K562 (cell line): Measurements from ENCODE around the gene WHAMM. TPM values are rescaled to one million over a fixed set of nuclear protein-coding genes. Genes with fewer than 3 reads are reported as not detected.

Source experiments
- ATAC-seq: fragments of 200-7000 bp; cut with Tn5 transposase; 3 replicates; pipeline ENCODE4 v1.9.1; 2020; ENCODE audit warnings: moderate library complexity
- BruUV-seq: library from RNA; stranded (reverse); fragments of 400-500 nt; replicated peaks from 2 replicates; lab custom pipeline; 2021; lab: Mats Ljungman, UMichigan
- CTCF ChIA-PET: fragments of 300-600 bp; formaldehyde crosslinking; extraction: SDS; loops from one replicate; lab custom pipeline; 2021; ENCODE audit warnings: low intra/inter-chr PET ratio; lab: Yijun Ruan, JAX
- POLR2A ChIA-PET: fragments of 300-600, 350-650 bp; sonication (Branson Sonifier 250); formaldehyde crosslinking; extraction: SDS; loops from one replicate; lab custom pipeline; 2021; ENCODE audit warnings: antibody characterized with exemption, inconsistent platforms; lab: Yijun Ruan, JAX
- DNase-seq, 4 experiments: peaks; one replicate each; pipeline versions ENCODE4 v3.0.0 to v3.0.0-alpha.2; 2011 to 2018; ENCODE audit warnings: low spot score in 3 of 4, mixed read lengths in 3 of 4; ENCODE audit errors: extremely low read depth in 1 of 4
- FAIRE-seq: peaks from 2 replicates; lab custom pipeline; 2011; peaks lifted over from hg19 to GRCh38; lab: Jason Lieb, UNC
- H2AFZ ChIP-seq: 2 replicates; pipeline ENCODE4 v1.6.0; 2011; ENCODE audit warnings: low read depth, low read length, control low read depth, inconsistent platforms
- H3K27ac ChIP-seq: fragments of 200-600 bp; 3 replicates; pipeline ENCODE4 v1.8.0; 2011; ENCODE audit warnings: low read depth, mild to moderate bottlenecking, control low read depth, inconsistent platforms, low read length, moderate library complexity, mixed read lengths; ENCODE audit errors: extremely low read depth
- H3K27me3 ChIP-seq, 2 experiments: fragments of 300-600 bp in 1 of 2; 2 replicates in 1 of 2; 3 replicates in 1 of 2; pipeline versions ENCODE4 v1.6.0 to v1.8.0; 2011; ENCODE audit warnings: inconsistent platforms in 2 of 2, low read length in 2 of 2, mild to moderate bottlenecking in 1 of 2, mixed read lengths in 1 of 2, moderate library complexity in 1 of 2; ENCODE audit not compliant: control insufficient read depth in 2 of 2, insufficient read depth in 2 of 2
- H3K36me3 ChIP-seq: fragments of 300-600 bp; 3 replicates; pipeline ENCODE4 v1.8.0; 2011; ENCODE audit warnings: mild to moderate bottlenecking, low read length, inconsistent platforms; ENCODE audit not compliant: control insufficient read depth, insufficient read depth
- H3K4me1 ChIP-seq, 2 experiments: fragments of 200-600 bp in 1 of 2; replicated peaks in 1 of 2; 2 replicates in 1 of 2; 3 replicates in 1 of 2; pipeline versions ENCODE4 v1.5.1 to v1.8.0; 2011; ENCODE audit warnings: inconsistent platforms in 2 of 2, low read length in 2 of 2, mild to moderate bottlenecking in 1 of 2, mixed read lengths in 1 of 2, moderate library complexity in 1 of 2; ENCODE audit not compliant: control insufficient read depth in 2 of 2, insufficient read depth in 2 of 2
- H3K4me2 ChIP-seq: 2 replicates; pipeline ENCODE4 v1.6.1; 2011; ENCODE audit warnings: low read length, control low read depth, inconsistent platforms, mixed read lengths; ENCODE audit not compliant: insufficient read depth
- H3K4me3 ChIP-seq: fragments of 200-600 bp; sonication (generic), shearing (Covaris generic); 2 replicates; pipeline ENCODE4 v1.5.1; 2016; ENCODE audit warnings: control low read depth, inconsistent platforms
- H3K79me2 ChIP-seq: fragments of 200-600 bp; 3 replicates; pipeline ENCODE4 v1.8.0; 2011; ENCODE audit warnings: low read length, inconsistent platforms; ENCODE audit not compliant: control insufficient read depth, insufficient read depth
- H3K9ac ChIP-seq, 2 experiments: 2 replicates each; pipeline versions ENCODE4 v1.6.0 to v1.6.1; 2011; ENCODE audit warnings: low read depth in 2 of 2, low read length in 2 of 2, control low read depth in 1 of 2, inconsistent platforms in 1 of 2, mild to moderate bottlenecking in 1 of 2, mixed read lengths in 1 of 2; ENCODE audit not compliant: insufficient read depth in 1 of 2
- H3K9me1 ChIP-seq: one replicate; pipeline ENCODE4 v1.6.0; 2011; ENCODE audit warnings: inconsistent platforms, mild to moderate bottlenecking, low read length, moderate library complexity; ENCODE audit not compliant: control insufficient read depth, insufficient read depth
- H3K9me3 ChIP-seq: replicated peaks from 2 replicates; pipeline ENCODE4 v1.5.1; 2011; ENCODE audit warnings: low read depth, low read length, inconsistent platforms; ENCODE audit not compliant: control insufficient read depth, insufficient read depth
- H4K20me1 ChIP-seq: replicated peaks from 2 replicates; pipeline ENCODE4 v1.6.1; 2011; ENCODE audit warnings: low read length, inconsistent platforms, mixed read lengths; ENCODE audit not compliant: control insufficient read depth, insufficient read depth
- C11orf30 ChIP-seq: fragments of 450-650 bp; IDR thresholded peaks from 2 replicates; pipeline ENCODE4 v1.6.1; 2016; ENCODE audit warnings: low read depth, mild to moderate bottlenecking
- GTF2F1 ChIP-seq: IDR thresholded peaks from 2 replicates; pipeline ENCODE4 v1.6.1; 2011; ENCODE audit warnings: low read depth, low read length, improper control_type of control experiment
- MEIS2 ChIP-seq: fragments of 450-650 bp; IDR thresholded peaks from 2 replicates; pipeline ENCODE4 v1.6.1; 2014; ENCODE audit warnings: mild to moderate bottlenecking; ENCODE audit not compliant: partially characterized antibody
- NELFE ChIP-seq: IDR thresholded peaks from 2 replicates; pipeline ENCODE4 v1.6.1; 2011; ENCODE audit warnings: mild to moderate bottlenecking; ENCODE audit not compliant: insufficient read depth, insufficient read length
- NFE2 ChIP-seq: IDR thresholded peaks from 2 replicates; pipeline ENCODE4 v1.6.1; 2014; ENCODE audit warnings: antibody characterized with exemption, low read depth
- PTTG1 ChIP-seq: fragments of 450-650 bp; IDR thresholded peaks from 2 replicates; pipeline ENCODE4 v1.6.1; 2016; ENCODE audit warnings: low read depth, mild to moderate bottlenecking, missing genetic modification characterization, missing compliant biosample characterization
- TCFL5 ChIP-seq: fragments of 250-450 bp; sonication (Bioruptor Pico); conservative IDR thresholded peaks from 2 replicates; pipeline ENCODE4 v1.6.1; 2021; ENCODE audit warnings: mild to moderate bottlenecking, moderate library complexity, matching md5 sums
- ZNF24 ChIP-seq: fragments of 450-650 bp; IDR thresholded peaks from 2 replicates; pipeline ENCODE4 v1.6.1; 2016
- ZNF316 ChIP-seq: fragments of 450-650 bp; IDR thresholded peaks from 2 replicates; pipeline ENCODE4 v1.6.1; 2016
- WGBS: fragments of 100-300 bp; shearing (Covaris generic); methylation state at CpG from one replicate; pipeline ENCODE4 v1.1.6; 2016; ENCODE audit warnings: low coverage, mixed read lengths; ENCODE audit not compliant: insufficient coverage; ENCODE audit errors: missing lambda C conversion rate; 5-methylcytosine and 5-hydroxymethylcytosine counted together
- in situ Hi-C: fragments of 300-500 bp; cut with MboI; formaldehyde crosslinking; loops from 4 replicates; pipeline ENCODE4 v1.15.0; 2018; ENCODE audit warnings: inconsistent platforms, mixed read lengths
- intact Hi-C: fragments of 100-400 bp; cut with micrococcal nuclease; formaldehyde crosslinking; loops from 2 replicates; pipeline ENCODE4 v1.14.2; 2022
- polyA plus RNA-seq, 8 experiments: library from polyadenylated mRNA; depleted of rRNA in 4 of 8; stranded (reverse) in 5 of 8; unstranded in 3 of 8; fragments of >200 nt; fragmentation: Nextera tagmentation in 2 of 8; fragmentation: Illumina TruSeq in 1 of 8; extraction: Ambion mirVana in 2 of 8; extraction: Trizol in 1 of 8; gene quantifications; 2 replicates each; pipeline versions ENCODE4 v1.2.1 to v1.2.3, GENCODE V29; 2011 to 2014; ENCODE audit warnings: inconsistent platforms in 1 of 8, missing spikeins in 1 of 8
- total RNA-seq, 7 experiments: library from RNA; depleted of rRNA in 6 of 7; stranded (reverse); fragments of >200 nt in 6 of 7; fragmentation: Illumina TruSeq in 2 of 7; extraction: Trizol in 2 of 7; gene quantifications; 2 replicates each; pipeline versions ENCODE4 v1.2.1 to v1.2.3, GENCODE V29; 2011 to 2021; ENCODE audit warnings: low replicate concordance in 1 of 7
- TF ChIP-seq, protein P1 (sequence below): fragments of 250-450 bp; sonication (Bioruptor Pico); IDR thresholded peaks from 2 replicates; pipeline ENCODE4 v1.5.0; 2022; ENCODE audit warnings: mild to moderate bottlenecking

The WHAMM gene
- total and polyA plus RNA-seq, 9 of the 15 experiments (the other 6 are each of a cell fraction or from before 2014, with no cell fraction given) = 2.0 to 4.8 (median 3.6) TPM

GRCh38 chr15:82768414-82769054 is 40.9 kb upstream of the WHAMM start:
- Histone ChIP-seq H3K27me3 (0 out of 5 replicates have a peak, but pooled peaks cover 0 to 6% of the 10 kb centered on the region in 2 experiments), H3K36me3 (no peaks in the 10 kb centered on the region; the same call in 2 of the 3 replicates), H3K4me1 (peaks cover 0 to 8% of the 10 kb centered on the region in 2 experiments; a peak in 3 of 5 replicates), H3K27ac (no peak overlapping the region), H3K9ac (no peak overlapping the region), H3K4me3 (no peak overlapping the region), H4K20me1 (no peaks in the 10 kb centered on the region), H3K79me2 (no peaks in the 10 kb centered on the region), H2AFZ (no peak overlapping the region), H3K4me2 (no peak overlapping the region), H3K9me1 (no peaks in the 10 kb centered on the region), H3K9me3 (no peaks in the 10 kb centered on the region)
- no peak for ATAC-seq
- WGBS = 34% methylated on average over 4 of the region's 4 CpGs
- no peak for DNase-seq
- TF ChIP-seq NELFE (no peak), ZNF24 (peak; percentile 87)
- in situ Hi-C loops = no loop called here
- intact Hi-C loops = no loop called here
- no peak for FAIRE-seq
- ChIA-PET CTCF (no interaction called here), POLR2A (interaction anchor here (0.7 to 2.7 kb wide), 2 partner anchors 9 to 18 kb away, joined by 3 to 13 read pairs; no protein-coding TSS in a partner anchor)
- no TSS peak for BruUV-seq

DNA sequence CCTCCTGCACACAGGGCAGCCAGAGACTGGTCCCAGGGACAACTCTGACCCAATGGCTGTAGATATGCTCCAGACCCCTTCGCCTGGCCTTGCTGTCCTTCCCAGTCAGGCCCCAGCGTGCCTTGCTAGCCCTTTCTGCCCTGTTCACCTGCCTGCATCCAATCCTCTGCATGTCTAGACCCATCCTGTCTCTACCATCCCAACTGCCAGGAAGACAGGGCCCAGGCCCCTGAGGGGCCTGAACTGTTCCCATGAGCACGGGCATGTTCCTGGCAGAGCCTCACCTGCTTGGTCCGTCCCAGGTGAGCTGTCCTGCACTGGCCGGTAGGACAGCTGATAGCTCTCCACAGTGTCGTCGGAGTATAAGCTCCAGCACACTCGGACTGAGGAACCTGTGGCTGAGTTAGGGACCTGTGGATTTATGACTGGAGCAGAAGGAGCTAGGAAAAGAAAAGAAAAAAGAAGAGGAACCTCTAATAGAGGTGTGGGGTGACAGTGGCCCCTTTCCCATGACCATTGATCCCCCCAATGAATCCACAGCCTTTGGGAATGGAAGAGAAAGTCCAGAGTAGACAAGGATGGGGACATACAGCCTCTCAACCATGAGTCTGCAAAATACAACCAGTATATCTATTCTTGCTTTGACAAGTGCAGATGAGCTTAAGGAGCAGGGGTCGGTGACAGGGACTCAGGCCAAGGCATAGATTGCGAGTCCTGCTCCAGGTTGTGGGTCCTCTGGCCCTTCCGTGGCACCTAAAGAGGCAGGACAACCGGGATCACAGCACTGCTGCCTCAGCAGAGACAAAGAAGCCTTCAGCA is 37.4 kb upstream of the WHAMM start:
- H3K4me3 ChIP-seq = no peak overlapping the region
- peak; percentile 71 for ATAC-seq
- no peaks in the 10 kb centered on the region for H3K36me3 ChIP-seq
- H3K9me3 ChIP-seq = no peaks in the 10 kb centered on the region
- H3K9me1 ChIP-seq = no peaks in the 10 kb centered on the region
- no TSS peak for BruUV-seq
- no peak overlapping the region for H2AFZ ChIP-seq
- POLR2A ChIA-PET = interaction anchor here (0.9 to 2.9 kb wide), 7 partner anchors 9 to 236 kb away, joined by 3 to 25 read pairs (median 3); no protein-coding TSS in a partner anchor
- 14% methylated on average over 9 of the region's 12 CpGs for WGBS
- no peak for DNase-seq
- H4K20me1 ChIP-seq = no peaks in the 10 kb centered on the region
- peak overlapping the region in 1 of 2 experiments; percentile 65; a peak in 2 of 4 replicates for H3K9ac ChIP-seq
- no peaks in the 10 kb centered on the region for H3K79me2 ChIP-seq
- FAIRE-seq = peak; percentile 55
- intact Hi-C loops (no loop called here), in situ Hi-C loops (no loop called here)
- 0 out of 5 replicates have a peak, but pooled peaks cover 0 to 6% of the 10 kb centered on the region in 2 experiments for H3K27me3 ChIP-seq
- H3K4me1 ChIP-seq = peaks cover 0 to 5% of the 10 kb centered on the region in 2 experiments; a peak in 2 of 5 replicates
- peak overlapping the region; percentile 22; the same call in 1 of the 2 replicates for H3K4me2 ChIP-seq
- H3K27ac ChIP-seq = no peak overlapping the region
- CTCF ChIA-PET = no interaction called here
- peak; percentile 67 for TF ChIP-seq C11orf30
- no peak for TF ChIP-seq GTF2F1
- TF ChIP-seq, protein P1, sequence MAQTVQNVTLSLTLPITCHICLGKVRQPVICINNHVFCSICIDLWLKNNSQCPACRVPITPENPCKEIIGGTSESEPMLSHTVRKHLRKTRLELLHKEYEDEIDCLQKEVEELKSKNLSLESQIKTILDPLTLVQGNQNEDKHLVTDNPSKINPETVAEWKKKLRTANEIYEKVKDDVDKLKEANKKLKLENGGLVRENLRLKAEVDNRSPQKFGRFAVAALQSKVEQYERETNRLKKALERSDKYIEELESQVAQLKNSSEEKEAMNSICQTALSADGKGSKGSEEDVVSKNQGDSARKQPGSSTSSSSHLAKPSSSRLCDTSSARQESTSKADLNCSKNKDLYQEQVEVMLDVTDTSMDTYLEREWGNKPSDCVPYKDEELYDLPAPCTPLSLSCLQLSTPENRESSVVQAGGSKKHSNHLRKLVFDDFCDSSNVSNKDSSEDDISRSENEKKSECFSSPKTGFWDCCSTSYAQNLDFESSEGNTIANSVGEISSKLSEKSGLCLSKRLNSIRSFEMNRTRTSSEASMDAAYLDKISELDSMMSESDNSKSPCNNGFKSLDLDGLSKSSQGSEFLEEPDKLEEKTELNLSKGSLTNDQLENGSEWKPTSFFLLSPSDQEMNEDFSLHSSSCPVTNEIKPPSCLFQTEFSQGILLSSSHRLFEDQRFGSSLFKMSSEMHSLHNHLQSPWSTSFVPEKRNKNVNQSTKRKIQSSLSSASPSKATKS = no peak
- peak; percentile 56; the same call in 1 of the 2 replicates for TF ChIP-seq ZNF316
- no peak for TF ChIP-seq TCFL5 (CRISPR knock-in tag)
- peak; percentile 66 for TF ChIP-seq NFE2
- no peak for TF ChIP-seq PTTG1 (tag)
- TF ChIP-seq MEIS2 = peak; percentile 15
